KG1 (cell line): ENCODE data around the gene GFRAL.

ENCODE experiments used
- DNase-seq: peaks from one replicate; lab custom pipeline; 2025; lab: John Stamatoyannopoulos, UW

GFRAL gene

DNA sequence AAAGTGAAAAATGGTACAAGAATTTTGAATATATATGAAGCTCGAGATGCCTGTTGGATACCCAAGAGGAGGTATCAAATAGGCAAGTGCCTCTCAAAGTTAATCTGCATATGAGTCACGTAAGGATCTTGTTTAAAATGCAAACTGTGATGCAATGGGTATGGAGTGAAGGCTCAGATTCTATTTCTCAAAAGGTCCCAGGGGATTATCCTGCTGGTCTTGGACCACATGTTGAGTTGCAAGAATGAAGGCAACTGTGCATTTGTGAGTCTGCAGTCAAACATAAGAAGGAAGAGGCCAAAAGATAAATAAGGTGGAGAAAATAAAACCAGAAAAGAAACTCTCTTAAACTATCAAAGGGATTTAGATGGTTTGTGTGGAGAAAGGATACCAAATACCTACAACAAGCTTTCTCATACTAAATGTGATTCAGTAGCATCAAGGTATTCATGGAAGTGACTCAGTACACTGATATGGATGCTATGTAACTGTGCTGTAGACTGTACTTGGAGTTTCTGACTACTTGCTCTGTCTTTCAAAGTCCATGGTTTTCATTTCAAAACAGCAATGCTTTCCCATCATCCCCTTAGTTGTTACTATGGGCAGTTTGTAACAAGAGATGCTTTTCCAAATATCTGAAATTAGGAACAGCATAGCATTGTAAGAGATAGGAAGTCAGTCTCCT is 106.3 kb downstream of the GFRAL start:
- DNase-seq, result no peak

DNA sequence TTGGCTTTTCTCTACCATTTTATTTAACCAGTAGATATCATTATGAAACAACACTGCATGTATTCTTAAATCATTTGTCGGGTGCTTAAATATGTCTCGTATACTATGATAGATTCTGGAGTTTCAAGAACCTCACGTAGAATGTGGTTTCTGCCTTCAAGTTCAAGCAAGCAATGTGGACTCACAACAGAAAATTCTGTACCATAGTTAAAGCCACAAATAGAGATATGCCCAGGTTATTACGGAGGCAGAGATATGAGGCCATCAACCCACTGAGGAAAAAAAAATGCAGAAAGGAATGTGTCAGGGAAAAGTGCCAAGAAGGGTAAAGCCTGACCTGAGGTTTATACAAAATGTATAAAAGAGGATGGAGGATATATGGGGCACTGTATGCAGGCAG is 109.9 kb downstream of the GFRAL start:
- DNase-seq, result no peak

DNA sequence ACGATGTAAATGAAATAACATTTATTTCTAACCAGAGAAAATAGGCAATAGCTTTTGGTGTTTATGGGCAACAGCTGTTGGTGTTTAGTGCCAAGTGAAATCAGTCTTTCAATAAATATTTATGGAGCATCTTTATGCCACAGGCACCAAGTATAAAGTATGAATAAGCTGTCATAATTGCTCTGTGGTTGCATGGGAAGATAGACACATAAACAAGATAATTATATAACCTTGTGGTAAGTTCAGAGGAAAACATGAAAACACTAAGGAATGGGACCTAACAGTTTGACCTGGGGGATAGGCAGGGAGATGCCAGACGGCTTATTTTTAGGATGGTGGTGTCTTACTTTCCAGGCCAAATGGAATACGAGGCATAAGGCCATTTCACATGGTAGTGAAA is 110.9 kb downstream of the GFRAL start:
- DNase-seq, result no peak

DNA sequence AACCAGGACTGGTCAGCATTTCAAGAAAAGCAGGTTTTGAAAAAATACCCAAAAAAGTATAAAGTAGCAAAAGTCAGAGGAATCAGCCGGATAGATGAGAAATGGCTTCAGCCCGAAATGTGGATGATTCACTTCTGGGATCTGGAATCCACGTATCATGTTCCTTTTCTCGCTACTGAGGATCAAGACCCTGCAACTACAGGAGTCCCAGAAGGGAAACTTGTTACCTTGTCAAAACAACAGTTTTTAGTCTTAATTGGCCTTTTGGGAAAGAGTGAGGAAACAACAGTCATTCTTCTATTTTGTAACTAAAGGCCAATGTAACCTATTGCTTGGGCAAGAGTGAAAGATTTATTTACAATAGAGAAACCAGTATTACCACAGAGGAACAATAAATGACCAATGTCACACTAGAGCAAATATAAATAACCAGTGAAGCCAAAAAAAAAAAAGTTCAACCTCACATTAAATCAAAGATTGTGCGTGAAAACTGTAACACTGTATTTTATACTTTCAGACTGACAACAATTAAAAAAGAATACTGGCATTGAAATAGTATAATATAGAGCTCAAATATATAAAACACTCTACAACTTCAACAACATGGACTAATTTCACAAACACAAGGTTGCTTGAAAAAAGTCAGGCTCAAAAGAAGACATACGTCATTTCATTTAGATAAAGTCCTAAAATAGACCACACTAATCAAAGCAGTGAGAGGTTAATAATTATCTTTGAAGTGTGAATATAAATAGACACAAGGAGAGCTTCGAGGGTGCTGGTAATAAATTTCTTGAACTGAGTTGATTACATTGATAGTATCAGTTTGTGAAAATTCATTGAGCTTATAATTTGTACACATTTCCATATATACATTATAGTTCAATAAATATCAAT is 116.2 kb downstream of the GFRAL start:
- DNase-seq, result no peak

DNA sequence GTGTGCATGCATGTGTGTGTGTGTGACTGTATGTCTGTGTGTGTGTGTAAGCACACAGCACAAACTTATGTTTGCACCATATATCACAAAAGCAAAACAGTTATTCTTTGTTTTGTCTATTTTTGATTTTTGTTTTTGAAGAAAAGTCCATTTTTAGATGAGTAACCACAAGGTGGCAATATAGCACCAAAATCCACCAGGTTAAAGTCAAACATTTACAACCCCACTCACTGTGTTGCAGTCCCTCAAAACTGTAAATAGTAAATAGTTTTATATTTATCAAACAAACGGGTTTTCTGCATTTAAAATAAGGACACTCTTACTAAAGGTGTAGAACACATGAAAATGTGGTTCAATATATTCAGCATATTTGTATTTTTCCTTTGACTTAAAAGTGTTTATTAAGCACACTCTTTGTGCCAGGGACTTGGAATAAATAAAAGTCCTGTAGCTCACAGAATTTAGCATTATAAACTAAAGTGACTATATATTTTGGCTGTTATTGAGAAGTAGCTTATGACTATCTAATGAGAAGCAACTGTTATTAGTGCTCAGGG is 118.5 kb downstream of the GFRAL start:
- DNase-seq, result peak; percentile 28

DNA sequence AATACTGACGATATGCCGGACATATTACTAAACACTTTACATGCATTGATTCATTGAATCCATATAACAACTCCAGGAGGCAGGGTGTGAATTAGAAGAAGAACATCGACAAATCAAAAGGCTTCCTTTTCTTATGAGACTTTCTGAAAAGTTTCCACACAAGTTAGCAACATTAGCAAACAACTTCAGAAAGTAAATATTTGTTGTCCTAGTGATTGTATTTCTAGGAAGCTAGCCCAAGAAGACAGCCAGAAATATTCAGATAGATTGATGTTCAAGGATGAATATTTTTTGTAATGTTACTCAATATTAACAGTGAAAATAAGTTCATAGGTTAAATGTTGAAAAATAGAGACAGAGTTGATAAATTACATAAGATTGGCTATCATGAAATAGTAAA is 120.6 kb downstream of the GFRAL start:
- DNase-seq, result no peak

DNA sequence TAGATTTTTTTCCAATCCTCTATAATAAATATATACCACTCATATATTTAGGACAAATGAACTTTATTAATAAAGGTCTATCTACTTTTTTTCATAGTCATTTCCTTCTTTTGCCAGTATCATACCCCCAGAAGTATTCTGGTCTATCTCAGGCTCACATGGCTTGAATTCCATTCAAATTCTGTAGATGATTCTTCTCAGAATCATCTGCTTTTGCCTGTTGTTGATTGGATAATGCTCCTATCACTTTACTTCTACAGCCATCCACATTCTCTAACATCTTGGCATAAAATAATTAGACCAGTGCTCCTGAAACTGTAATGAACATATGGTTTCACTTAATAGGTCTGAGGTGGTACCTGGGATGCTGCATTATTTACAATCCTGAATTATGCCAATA is 121.2 kb downstream of the GFRAL start:
- DNase-seq, result no peak

DNA sequence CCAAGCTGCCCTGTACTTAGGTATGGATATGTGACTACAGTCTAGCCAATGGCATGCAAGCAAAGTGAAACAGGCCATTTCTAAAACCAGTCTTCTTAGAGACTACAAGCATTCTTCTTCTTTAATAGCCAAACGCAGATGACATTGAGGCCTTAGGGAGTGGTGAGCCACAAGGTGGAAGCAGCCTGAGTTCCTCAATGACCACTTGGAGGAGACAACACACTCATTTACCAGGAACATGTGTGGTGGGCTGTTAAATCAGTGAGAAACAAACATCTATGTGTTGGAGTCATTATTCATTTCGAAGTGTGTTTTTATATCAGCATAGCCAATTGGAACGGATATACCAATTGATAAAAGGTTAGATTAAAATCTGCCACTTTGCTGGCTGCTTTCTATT is 122.0 kb downstream of the GFRAL start:
- DNase-seq, result no peak

DNA sequence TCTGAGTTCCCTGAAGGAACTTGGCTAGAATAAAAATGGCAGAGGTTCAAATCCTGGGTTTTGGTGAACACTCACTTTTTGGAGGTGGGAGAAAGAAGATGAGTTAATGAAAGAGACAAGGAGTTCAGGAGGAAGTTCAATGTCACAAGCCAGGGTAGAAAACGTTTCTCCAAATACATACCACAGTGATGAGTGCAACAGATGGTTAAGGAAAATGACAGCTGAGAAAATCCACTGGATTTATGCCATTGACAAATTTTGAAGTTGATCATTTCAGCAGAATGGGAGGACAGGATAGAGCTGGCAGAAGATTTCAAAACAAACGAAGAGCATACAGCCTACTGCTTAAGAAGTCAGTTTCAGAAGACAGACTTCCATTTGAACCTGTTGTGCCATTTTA is 122.7 kb downstream of the GFRAL start:
- no peak for DNase-seq
